Hematopoietic multipotent progenitor cell treated with erythropoietin and hydrocortisone succinate and interleukin-3 and kit ligand, for 17 days (in vitro differentiated cells): Measurements from ENCODE around the gene RNF212.

ENCODE experiments used
- DNase-seq: peaks from one replicate; pipeline ENCODE4 v3.0.0-alpha.2; 2015; ENCODE audit warnings: low spot score

Gene RNF212

DNA sequence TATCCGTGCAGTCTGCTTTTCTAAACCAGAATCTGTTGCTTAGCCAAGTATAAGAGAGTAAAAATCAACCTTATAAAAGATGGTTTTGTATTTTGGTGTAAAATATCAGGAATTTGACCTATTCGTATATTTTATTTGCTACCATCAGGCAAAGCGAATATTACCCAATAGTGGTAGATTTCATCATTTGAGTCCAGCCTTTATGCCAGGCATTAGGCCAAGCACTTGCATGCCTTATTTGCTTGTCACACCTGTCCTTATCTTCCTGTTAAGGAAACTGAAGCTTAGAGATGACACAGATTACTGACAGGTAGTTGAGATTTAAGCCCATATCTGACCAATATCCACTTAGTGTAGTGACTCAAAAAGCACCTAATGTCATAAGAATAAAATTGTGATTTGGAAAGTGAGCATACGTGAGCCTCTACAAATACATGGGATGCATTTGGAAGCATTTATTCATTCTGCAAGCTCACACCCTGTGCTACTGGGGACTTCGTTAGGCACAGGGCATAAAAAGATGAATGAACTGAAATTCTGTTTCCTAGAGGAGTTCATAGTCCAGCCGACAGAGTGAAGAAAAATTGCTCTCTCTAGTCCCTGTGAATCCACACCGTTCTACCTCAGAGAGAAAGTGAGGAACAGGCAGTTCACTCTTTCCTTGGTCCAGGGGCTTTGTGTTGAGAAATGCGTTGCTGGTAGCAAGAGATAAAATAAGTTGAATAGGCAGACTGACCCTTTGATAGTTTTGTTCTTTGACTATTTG, 2.3 kb upstream of the RNF212 start:
- DNase-seq: no peak

- DNase-seq: no peak
Observed at GRCh38 chr4:1112821-1113182, 562 bp downstream of the RNF212 start.

- no peak for DNase-seq
Observed at GRCh38 chr4:1112174-1112820, 1.1 kb downstream of the RNF212 start.

DNA sequence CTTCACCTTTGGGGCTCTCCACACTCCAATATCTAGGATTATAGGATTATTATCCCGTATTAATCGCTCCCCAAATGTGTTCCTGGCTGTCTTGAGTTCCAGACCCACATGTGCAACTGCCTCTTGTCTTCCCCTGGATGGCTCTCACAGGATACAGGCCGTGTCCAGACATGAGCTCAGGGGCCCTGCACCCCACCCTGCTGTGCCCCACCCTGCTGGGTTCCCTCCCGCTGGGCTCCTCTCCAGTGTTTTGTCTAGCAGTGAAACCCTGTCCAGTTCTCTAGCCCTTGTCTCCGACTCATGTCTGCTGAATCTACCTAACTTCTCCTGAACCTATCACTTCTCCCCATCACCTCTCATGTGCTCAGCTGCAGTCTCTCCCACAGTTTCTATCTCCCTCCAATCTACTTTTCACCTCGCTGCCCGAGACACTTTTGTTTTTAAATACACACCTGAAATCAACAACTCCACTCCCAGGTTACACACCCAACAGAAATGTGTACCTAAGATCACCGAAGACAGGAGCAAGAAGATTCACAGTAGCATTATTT, 2.0 kb downstream of the RNF212 start:
- no peak for DNase-seq

DNA sequence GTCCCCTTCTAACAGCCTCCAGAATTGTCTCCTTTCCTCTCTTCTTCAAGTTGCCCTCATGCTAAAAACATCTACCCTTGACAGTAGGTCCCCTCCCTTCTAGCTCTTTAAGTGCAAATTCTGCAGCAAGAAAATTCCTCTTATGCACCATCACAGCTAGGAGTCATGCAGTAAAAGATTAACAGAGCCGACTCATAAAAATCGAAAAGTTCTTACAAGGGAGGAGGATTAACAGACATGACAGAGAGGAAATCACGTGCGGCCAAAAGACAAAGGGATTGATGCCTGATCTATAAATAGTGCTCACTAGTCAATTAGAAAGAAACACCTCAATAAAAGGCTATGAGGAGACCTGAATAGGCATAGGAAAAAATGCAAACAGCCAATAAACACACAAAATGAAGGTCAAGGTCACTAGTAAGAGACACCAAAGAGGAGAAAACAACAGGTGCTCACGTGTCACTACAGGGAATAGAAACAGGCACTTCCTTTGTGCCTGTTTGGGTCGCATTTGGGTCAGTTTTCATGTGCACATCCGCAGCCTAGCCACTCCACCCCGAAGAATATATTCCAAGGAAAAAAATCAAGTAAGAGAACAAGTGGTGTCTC, 3.4 kb downstream of the RNF212 start:
- no peak for DNase-seq

GRCh38 chr4:1109333-1109732, 4.0 kb downstream of the RNF212 start:
- no peak for DNase-seq

DNA sequence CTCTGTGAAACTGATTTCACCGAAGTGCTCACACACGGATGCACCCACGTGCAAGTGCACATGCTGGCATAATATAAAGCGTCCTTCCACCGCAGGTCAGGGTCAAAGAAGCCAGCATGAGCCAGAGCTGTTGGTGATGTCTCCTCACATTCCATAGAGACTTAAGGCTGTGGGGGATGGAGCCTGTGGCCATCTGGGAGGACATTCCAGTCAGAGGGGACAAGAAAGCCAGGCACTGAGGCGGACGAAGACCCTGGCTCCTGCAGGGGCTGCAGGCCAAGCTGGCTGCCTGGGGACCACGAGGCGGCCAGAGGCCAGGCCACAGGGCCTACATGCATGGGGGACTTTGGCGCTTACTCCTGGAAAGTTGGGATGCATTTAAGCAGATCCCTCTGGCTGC, 7.7 kb downstream of the RNF212 start:
- DNase-seq: no peak

GRCh38 chr4:1105067-1105466, 8.3 kb downstream of the RNF212 start:
- DNase-seq: no peak

DNA sequence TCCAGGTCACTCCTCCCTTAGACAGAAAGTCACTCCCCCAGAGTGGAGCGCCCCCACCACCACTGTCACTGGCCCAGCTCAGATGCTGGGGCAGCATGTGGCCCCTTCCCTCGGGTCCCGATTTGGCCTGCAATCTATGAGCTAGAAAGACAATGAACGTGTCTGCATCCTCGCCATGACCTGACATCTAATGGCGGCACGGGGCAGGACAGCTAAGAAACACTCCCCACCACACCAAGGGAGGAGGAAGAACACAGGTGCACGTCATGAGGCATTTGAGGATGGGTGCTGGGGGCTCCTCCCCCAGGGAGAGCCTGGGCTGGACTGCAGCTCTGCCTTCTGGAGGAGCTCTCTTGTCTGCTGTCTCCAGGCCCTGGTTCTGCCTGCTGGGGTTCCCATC, 8.7 kb downstream of the RNF212 start:
- no peak for DNase-seq

- DNase-seq: no peak
Observed at GRCh38 chr4:1099684-1100335, 13.6 kb downstream of the RNF212 start.

- DNase-seq: no peak
Observed at GRCh38 chr4:1099270-1099669, 14.1 kb downstream of the RNF212 start.

GRCh38 chr4:1098311-1098925, 14.9 kb downstream of the RNF212 start:
- no peak for DNase-seq

DNA sequence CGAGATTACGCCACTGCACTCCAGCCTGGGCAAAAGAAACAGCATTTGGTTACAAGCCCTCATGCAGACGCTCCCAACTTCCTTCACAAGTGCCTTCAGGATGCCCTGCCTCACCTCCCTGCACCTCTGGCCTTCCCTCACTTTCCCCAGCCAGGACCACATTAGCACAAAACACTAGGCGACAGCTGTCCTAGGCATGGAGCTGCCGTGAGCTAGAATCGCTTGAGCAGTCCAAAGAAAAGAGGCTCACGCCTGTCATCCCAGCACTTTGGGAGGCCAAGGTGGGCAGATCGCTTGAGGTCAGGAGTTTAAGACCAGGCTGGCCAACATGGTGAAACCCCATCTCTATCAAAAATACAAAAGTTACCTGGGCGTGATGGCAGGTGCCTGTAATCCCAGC, 15.8 kb downstream of the RNF212 start:
- no peak for DNase-seq

- DNase-seq: no peak
Observed at GRCh38 chr4:1096841-1097240, 16.5 kb downstream of the RNF212 start.

GRCh38 chr4:1094336-1094690, 19.1 kb downstream of the RNF212 start:
- no peak for DNase-seq

DNA sequence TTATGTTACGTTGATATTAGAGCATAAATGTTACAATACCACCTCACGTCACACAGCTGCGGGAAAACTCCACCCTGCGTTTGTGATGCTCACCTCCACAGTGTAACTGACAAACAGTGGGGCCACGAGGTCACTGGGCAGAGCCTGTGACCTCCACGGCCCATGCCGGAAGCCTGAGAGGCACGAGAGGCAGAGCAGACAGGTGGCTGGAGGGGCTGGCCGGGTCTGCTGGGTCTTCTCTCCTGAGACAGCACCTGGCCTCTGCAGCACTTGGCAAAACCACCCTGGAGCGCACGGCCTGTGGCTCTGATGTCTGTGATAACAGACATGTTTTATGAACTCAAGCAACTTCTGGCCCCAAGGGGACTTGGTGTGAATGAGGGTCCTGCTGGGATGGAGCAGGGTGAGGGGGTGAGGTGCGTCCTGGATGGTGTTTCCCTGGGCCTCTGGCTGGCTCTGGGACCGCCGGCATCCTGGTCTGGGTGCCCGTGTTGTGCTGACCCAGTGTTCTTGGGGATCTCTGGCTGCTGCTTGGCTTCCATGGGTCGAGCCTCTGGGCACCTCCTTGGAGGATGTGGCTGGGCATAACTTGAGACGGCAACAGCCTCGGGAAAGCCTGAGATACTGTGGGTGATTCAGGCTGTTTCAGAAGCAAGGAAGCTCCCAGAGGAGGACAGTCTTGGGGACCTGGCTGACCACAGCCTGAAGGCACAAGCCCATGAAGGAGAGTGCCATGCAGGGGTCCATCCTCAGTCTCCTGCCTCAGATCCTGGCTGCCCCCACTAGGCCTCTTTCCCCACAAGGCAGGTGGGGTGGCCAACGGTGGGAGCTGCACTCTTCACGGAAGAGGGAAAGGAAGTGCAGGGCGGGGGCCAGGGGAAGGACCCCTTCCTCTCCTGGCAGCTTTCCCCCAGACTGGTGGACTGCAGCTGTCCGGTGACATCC, 19.7 kb downstream of the RNF212 start:
- DNase-seq: no peak

GRCh38 chr4:1092983-1093361, 20.4 kb downstream of the RNF212 start:
- DNase-seq: no peak

- no peak for DNase-seq
Observed at GRCh38 chr4:1092026-1092982, 21.1 kb downstream of the RNF212 start.

DNA sequence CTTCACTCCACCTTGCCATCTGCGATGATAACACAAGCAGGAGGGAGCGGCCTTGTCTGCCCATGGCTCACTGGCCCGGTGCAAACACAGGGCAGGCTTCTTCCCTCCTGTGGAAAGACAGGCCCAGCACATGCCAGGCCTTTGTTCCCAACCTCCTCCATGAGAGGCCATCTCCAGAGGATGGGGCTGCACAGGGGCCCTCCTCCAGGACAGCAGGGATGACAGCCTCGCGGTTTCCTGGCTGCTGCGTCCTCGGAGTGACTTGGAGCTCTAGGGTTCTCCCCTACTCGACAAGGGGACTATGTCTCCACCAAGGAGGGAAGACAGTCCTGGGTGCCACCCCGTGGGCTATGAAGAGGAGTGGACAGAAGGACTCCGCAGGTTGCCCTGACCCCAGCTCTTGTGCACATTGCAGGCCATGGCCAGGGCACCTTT, 21.8 kb downstream of the RNF212 start:
- DNase-seq: no peak
